Lower leg skin (tissue), 4 donors: Measurements from ENCODE around the gene AJAP1. TPM values are rescaled to one million over a fixed set of nuclear protein-coding genes. Genes with fewer than 3 reads are reported as not detected.

Experiments
- DNase-seq, 2 donors: peaks; one replicate each; pipeline ENCODE4 v3.0.0-alpha.2; 2019; ENCODE audit warnings: low spot score in 2 of 2
- H3K4me3 ChIP-seq: fragments of 200-600 bp; sonication (generic); 2 replicates; pipeline ENCODE4 v1.5.1; 2017; ENCODE audit warnings: mild to moderate bottlenecking, low read depth; ENCODE audit not compliant: poor library complexity, severe bottlenecking
- CTCF ChIP-seq, 3 donors: fragments of 450-650 bp; IDR thresholded peaks; one replicate each; pipeline ENCODE4 v1.5.1; 2016; ENCODE audit warnings: antibody characterized with exemption in 3 of 3, mild to moderate bottlenecking in 3 of 3, moderate library complexity in 2 of 3
- POLR2A ChIP-seq, 2 donors: fragments of 450-650 bp; IDR thresholded peaks; one replicate each; pipeline ENCODE4 v1.6.1; 2016 to 2017; ENCODE audit warnings: antibody characterized with exemption in 2 of 2, mild to moderate bottlenecking in 1 of 2, moderate library complexity in 1 of 2
- WGBS, 2 donors: methylation state at CpG; one replicate each; pipeline ENCODE4 v1.1.5; 2018; 5-methylcytosine and 5-hydroxymethylcytosine counted together
- intact Hi-C: fragments of 100-400 bp; cut with DNase I; formaldehyde crosslinking; loops from one replicate; pipeline ENCODE4 v1.15.0; 2023; ENCODE audit warnings: low total_unique reads
- total RNA-seq, 4 donors: library from RNA; depleted of rRNA; stranded (reverse); fragments of >200 nt; gene quantifications; one replicate each; pipeline ENCODE4 v1.1.0, GENCODE V29; 2016

AJAP1 gene
- total RNA-seq, 4 donors from 2014 or later: 0.69 to 1.7 (median 1.3) TPM

GRCh38 chr1:4710592-4711415, 56.4 kb downstream of the AJAP1 start:
- DNase-seq: no peak
- TF ChIP-seq CTCF (IDR thresholded peaks at IDR 0.05): no peak
- TF ChIP-seq POLR2A (IDR thresholded peaks at IDR 0.05): no peak
- no peak overlapping the region for H3K4me3 ChIP-seq
- intact Hi-C loops: no loop called here
- 40% methylated on average over 33 to 39 of the region's 39 CpGs for WGBS, 2 donors

- TF ChIP-seq POLR2A (IDR thresholded peaks at IDR 0.05): no peak
- no peak for TF ChIP-seq CTCF (IDR thresholded peaks at IDR 0.05)
- WGBS, 2 donors: 55 to 65% methylated on average over 63 to 66 of the region's 66 CpGs
- H3K4me3 ChIP-seq: no peak overlapping the region
- DNase-seq: no peak
- intact Hi-C loops: no loop called here
Observed at GRCh38 chr1:4711416-4712275, 57.2 kb downstream of the AJAP1 start.

- no peak for DNase-seq
- WGBS, 2 donors: 72 to 84% methylated on average over 12 of the region's 12 CpGs
- intact Hi-C loops: no loop called here
Observed at GRCh38 chr1:4713669-4714068, 59.3 kb downstream of the AJAP1 start.

GRCh38 chr1:4716406-4716805, 62.0 kb downstream of the AJAP1 start:
- no peak for TF ChIP-seq POLR2A (IDR thresholded peaks at IDR 0.05)
- TF ChIP-seq CTCF (IDR thresholded peaks at IDR 0.05): no peak
- no peak overlapping the region for H3K4me3 ChIP-seq
- intact Hi-C loops: no loop called here
- DNase-seq: no peak

More at GRCh38 chr1:4713669-4714068, 59.3 kb downstream of the AJAP1 start:
- no peak overlapping the region for H3K4me3 ChIP-seq
- no peak for TF ChIP-seq CTCF (IDR thresholded peaks at IDR 0.05)
- no peak for TF ChIP-seq POLR2A (IDR thresholded peaks at IDR 0.05)

- intact Hi-C loops: no loop called here
- no peak for DNase-seq
- no peak for TF ChIP-seq POLR2A (IDR thresholded peaks at IDR 0.05)
- no peak for TF ChIP-seq CTCF (IDR thresholded peaks at IDR 0.05)
- 58 to 70% methylated on average over 5 of the region's 5 CpGs for WGBS, 2 donors
- H3K4me3 ChIP-seq: no peak overlapping the region
Observed at GRCh38 chr1:4718071-4718470, 63.7 kb downstream of the AJAP1 start.
